ENCODE data around the gene LGR4.

LGR4 gene

DNA sequence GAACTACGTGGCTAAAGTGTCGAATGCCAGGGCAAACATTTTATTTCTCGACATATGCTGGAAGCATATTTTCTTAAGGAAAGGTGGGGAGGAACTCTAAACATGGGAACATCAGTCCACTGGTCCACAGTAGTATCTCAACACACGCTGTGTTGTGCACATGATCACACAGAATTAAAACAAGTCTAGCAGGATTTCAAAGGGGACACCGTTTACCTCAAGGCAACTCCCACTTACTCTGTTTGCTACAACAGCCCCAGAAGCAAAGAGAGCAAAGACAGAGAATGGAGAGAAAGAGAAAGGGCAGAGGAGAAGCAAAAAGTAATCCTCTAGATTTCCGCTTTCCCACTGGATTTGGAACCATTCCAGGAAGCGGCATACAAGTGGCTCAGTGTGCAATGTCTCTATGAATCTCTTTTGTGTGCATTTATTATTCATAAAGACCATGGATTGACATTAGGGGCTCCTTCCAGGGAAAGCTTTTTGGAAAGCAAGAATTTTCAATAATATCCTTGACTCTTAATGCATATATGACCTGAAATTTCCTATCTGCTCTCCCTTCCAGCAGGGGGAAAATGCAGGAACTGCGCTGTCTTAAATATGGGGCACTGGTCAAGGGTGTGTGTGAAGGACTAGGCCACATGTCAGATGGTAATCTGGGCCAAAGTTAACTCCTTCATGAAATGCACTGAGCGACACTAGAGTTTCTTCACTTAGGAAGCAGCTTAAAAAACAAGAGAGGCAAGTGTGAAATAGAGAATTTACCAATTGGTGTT is 74.8 kb downstream of the LGR4 start:
- peak; percentile 66 for DNase-seq

DNA sequence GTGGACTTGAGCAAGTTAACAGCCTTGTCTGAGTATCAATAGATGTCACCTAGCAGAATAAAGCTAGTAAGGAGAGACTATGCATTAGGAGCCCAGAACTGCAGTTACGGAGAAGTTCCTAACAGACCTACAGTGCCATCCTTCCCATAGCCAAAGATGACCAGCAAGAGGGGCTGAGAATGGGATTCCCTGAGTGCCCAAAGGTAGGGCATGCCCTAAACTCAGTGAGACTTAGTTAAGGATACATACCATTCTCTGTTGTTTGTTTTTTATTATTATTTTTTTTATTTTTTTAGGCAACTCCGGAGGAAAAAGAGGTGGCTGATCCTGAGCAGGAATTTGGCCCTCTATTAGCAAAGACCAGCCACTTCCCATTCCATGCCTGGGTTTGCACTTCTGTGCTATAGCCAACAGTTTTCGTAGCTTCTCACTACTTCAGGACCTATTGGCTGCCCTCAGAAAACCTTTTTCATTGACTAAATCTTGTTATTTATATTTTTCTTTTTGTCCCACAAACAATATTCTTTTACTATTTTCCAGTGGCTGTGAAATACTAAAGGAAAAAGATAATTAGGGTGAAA is 76.2 kb downstream of the LGR4 start:
- DNase-seq = no peak

DNA sequence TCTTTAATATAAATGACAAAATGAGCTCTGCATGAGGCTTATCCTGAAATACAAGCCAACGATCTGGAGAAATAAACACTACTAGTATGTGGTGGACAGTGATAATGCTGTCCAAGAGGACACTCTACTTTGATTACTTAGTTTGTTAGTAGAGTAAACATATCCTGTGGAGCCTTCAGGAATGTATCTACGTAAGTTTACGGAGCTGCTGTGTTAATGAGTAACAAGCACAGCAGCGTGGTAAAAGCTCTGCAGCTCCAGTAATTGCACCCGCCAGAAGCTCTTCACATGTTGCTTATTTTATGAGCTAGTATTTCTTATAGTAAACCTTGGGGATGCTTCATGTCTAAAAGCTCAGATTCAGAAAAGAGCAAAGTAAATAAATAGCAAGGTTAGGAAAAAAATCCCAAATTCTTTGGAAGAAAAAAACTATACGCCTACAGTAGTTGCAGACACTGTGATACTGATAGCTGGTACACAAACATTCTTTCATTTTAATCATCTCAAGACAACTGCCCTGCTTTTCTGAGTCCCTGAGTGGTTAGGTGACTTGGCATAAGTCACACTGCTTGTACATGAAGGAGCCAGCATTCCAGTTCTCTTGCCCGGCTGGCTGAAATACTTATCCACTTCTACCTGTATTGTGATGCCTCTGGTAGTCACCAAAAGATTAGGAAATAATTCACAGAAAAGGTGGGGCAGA is 76.9 kb downstream of the LGR4 start:
- DNase-seq = peak; percentile 53

- peak; percentile 51 for DNase-seq
Observed at GRCh38 chr11:27394781-27395228, 77.8 kb downstream of the LGR4 start.

GRCh38 chr11:27392278-27393114 is 80.1 kb downstream of the LGR4 start:
- peak; percentile 85 for DNase-seq

DNA sequence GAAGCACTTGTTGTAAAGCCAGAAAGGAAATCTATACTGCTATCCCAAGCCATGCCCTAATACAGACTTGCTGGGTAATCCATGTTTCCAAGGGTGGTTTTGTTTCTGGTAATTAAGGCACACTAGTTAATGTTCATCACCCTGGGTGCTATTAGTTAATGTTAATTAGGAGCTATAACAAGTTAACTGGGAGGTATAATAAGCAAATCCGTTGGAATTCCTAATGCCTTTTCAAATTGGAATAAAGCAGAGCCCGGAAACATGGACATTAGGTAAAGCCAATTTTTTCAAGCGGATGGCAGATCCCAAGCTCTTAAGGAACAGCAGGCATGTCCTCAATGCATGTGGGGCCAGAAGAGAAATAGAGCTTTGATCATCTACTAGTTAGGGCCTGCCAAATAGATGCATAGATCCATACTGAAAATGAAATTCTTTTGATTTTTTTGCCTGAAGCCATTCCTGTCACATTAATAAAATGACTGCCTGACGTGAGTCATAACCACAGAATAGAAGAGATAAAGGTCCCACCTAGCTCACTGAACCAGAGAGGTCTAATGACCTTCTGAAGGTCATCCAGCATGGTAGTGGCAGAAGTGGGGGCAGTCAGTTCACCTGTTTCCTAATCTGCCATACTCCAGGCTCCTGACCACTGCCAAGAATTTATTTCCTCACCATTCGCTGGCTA is 81.1 kb downstream of the LGR4 start:
- peak; percentile 68 for DNase-seq

DNA sequence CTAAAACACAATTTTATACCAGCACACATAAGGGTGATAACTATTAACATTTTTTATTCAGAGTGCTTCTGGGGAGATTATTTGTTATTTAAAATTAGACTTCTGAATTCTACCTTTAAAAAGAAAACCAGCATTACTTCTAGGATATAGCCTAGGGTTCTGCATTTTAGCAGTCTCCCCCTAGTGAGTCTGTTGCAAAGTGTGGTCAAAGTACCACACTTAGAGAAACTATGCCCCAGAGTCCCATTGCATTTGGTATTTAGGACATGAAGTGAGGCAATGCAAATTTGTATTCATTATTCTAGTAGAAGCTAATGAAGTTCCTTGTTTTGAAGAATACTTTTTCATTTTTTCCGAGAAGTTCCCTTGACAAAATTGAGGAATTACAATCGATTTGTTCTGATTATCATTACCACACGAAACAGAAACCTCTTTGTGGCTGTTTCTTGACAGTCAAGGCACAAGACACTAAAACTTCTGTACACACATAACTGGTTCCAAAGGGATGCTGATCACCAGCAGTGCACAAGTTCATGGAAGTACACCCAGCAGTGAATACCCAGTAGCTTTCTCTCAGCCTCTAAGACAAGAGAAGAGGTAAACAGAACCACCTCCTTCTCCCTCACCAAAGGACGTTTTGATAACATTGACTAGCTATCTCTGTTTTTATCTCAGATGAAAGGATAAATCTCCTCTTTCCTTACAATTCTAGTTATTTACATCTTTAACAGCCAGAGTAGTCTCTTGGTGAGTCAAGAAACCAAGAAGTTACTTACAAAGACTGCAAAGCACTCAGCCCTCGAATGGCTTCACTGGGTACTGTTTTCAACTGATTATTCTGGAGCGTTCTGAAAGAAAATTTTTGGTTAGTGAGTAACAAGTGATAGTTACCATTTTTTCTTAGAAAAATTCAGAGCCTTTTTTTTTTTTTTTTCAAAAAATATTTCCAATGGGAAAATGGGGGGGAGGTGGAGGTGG is 82.0 kb downstream of the LGR4 start:
- DNase-seq = no peak

- no peak for DNase-seq
Observed at GRCh38 chr11:27388869-27389268, 83.7 kb downstream of the LGR4 start.

GRCh38 chr11:27388001-27388400 is 84.6 kb downstream of the LGR4 start:
- no peak for DNase-seq

- no peak for DNase-seq
Observed at GRCh38 chr11:27387362-27387761, 85.2 kb downstream of the LGR4 start.

DNA sequence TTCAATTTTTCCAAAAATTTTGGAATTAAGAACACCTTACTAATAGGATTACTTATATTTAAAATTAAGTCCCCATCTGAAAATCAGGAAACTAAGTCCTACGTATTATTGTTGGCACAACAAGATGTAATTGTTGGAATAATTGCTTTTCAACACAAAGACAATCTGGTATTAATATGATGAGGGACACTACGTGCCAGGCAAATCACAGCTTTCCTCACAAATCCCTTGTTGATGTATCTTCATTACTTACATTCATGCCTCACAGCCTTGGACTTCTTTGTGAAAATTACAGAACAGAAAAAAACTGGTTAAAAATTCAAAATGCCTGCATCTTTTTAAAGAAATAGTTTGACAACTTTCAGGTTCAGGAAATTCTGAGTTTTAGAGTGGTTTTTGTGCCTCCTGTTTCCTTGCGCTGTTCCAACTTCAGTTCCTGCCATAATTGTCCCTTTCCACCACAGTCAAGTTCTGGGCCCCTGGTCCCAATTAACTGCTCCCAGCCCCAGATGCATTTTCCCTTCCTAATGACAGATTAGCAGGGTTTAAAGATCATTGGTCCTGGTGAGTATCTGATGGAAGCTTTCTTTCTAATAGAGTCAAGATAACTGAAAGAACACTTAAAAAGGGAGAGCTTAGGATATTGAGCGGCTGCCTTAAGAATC is 86.3 kb downstream of the LGR4 start:
- DNase-seq = peak; percentile 76

DNA sequence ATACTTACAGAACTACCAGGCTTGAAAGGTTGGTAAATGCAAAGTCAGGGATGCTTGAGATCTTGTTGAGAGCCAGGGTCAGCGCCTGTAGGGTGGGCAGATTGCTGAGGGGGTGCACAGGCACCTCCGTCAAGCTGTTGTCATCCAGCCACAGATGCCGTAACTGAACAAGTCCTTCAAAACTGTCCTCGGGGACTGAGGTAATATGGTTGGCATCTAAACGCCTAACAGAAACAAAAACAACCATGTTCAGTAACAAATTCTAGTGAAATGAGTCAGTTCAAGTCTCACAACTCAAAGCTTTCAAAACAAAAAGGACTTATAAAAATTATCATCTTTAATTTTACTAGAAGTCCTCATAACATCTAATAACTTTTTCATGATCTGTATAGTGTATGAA is 87.3 kb downstream of the LGR4 start:
- DNase-seq = peak; percentile 61

DNA sequence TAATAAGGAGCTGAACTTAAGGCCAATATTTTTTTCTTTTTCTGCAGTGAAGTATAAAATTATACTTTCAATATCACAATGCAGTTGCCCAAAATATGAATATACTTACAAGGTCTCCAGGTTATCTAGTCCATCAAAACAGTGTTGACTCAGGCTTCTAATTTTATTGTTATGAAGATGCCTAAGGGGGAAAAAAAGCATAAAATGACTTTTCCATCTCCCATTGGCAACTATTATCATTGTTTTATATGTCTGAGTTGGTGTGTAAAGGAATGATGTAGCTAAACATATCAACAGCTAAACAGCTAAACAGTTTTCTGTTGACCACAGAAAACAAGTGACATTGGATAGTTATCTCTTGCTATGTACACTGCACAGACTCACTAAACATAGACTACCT is 88.4 kb downstream of the LGR4 start:
- DNase-seq = no peak

DNA sequence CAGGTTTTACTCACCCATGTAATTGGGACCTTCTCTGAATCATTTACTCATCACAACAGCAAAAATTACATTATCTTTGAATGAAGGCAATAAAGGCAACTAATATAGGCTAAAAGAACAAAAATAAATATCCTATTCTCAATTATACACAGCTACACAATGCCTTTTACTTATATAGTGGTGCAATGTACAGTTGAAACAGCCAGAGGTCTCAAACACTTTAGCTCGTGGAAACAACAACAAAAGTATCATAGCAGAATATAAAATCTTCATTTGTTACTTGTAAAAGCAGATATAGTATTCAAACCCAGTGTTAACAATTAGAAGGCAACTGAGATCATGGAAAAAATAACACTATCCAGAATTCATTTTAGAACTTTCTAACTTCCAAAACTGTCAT is 88.9 kb downstream of the LGR4 start:
- no peak for DNase-seq

DNA sequence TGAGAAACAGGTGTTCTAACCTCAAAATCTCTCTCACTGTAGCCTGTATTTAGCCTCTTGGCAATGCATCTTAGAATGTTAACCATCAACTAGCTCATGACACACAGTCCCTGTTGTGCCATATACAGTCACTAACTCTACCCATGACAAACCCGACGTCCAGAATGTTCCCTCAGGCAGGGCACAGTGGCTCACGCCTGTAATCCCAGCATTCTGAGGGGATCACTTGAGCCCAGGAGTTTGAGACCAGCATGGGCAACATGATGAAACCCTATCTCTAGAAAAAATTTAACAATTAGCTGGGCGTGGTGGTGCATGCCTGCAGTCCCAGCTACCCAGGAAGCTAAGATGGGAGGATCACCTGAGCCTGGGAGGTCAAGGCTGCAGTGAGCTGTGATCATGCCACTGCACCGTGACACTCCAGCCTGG is 91.3 kb downstream of the LGR4 start:
- DNase-seq = no peak

- no peak for DNase-seq
Observed at GRCh38 chr11:27380771-27381170, 91.8 kb downstream of the LGR4 start.

DNA sequence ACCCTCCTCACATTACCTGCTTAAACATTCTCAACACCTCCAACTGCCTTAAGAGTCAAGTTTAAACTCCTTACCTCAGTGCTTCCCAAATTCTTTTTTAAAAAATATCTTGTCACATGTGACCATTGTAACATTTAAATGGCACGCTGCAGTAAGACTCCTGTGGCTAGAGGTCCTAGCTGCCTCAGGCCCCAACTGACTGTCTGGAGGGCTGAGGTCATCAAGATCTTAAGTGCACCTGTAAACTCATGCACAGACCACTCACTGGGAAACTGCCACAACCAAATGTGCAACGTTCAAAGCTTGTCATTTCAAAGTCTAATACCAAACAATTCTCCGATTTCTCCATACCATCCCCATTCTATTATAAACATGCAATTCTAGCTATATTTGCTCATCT is 93.1 kb downstream of the LGR4 start:
- no peak for DNase-seq

DNA sequence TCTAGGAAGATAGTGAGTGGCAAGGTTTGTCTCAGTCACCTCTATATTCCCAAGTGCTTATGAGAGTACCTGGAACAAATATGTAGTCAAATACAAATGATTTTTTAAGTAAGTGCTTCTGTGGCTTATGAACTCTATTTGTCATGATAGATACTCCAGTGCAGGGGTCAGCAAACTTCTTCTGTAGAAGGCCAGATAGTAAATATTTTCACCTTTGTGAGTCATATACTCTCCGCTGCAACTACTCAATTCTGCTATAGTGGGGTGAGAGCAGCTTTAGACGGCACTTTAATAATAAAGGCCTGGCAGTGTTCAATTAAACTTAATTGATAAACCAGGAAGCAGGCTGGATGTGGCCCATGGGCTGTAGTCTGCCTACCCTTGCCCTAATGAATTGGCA is 97.2 kb downstream of the LGR4 start:
- DNase-seq = no peak

DNA sequence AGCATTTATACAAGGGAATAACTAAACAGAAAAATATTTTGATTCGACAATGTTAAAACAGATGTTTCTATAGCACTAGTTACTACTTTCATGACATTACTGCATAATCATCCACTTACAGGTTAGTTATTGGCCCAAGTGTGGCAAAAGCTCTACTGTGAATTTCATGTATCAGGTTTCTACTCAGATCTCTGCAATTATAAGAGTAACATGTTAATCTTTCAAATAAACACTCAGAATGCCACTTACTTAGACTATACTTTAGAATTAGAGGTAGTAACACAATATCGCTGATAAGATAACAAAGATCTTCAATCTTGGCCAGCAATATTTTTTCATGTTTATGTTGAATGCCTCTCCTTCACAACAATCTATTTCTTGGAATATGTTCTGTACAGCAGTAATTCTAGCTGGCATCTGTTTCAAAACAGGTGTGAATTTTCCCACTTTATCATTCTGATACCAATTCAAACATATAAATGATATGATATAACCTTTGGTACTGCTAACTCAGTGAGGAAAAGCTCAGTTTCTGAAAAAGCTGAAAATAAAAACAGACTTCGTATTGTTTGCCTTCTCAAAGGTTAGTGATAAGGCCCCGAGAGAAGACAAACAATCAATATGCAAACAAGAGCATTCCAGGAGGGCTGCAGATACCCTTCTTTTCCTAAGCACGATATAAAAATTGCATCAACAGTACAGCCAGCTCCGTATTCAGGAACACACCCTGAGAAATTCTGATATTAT is 98.6 kb downstream of the LGR4 start:
- DNase-seq = no peak

- DNase-seq = no peak
Observed at GRCh38 chr11:27373392-27373791, 99.2 kb downstream of the LGR4 start.

Data from eye (tissue), 1 donor.